SK-N-SH (cell line): ENCODE measurements around the gene TUBGCP2.

Experiments used
- CHD2 ChIP-seq: fragments of 150-350 bp; IDR thresholded peaks from 2 replicates; pipeline ENCODE4 v1.6.1; 2018; ENCODE audit warnings: low read length; ENCODE audit not compliant: partially characterized antibody
- ELF1 ChIP-seq: IDR thresholded peaks from 2 replicates; pipeline ENCODE4 v1.4.0; 2012
- EZH2phosphoT487 ChIP-seq: fragments of 200-600 bp; sonication (generic); IDR thresholded peaks from 2 replicates; pipeline ENCODE4 v1.6.1; 2017; ENCODE audit warnings: low read depth, mixed run types, mild to moderate bottlenecking, antibody characterized with exemption, moderate library complexity, borderline replicate concordance
- MXI1 ChIP-seq: IDR thresholded peaks from 2 replicates; pipeline ENCODE4 v1.6.1; 2012; ENCODE audit warnings: mild to moderate bottlenecking, low read depth, low read length, improper control_type of control experiment
- POLR2AphosphoS5 ChIP-seq: IDR thresholded peaks from 2 replicates; pipeline ENCODE4 v1.6.1; 2012; ENCODE audit warnings: low read depth, low read length
- RAD21 ChIP-seq: IDR thresholded peaks from 2 replicates; pipeline ENCODE4 v1.6.1; 2012; ENCODE audit warnings: mild to moderate bottlenecking, low read length
- TAF1 ChIP-seq: IDR thresholded peaks from 2 replicates; pipeline ENCODE4 v1.6.1; 2012; ENCODE audit warnings: low read depth, mild to moderate bottlenecking, low read length, moderate library complexity, borderline replicate concordance
- TEAD4 ChIP-seq: IDR thresholded peaks from 2 replicates; pipeline ENCODE4 v1.4.0; 2012; ENCODE audit warnings: mild to moderate bottlenecking, borderline replicate concordance; ENCODE audit not compliant: insufficient read depth
- TF ChIP-seq, protein P1 (sequence below): IDR thresholded peaks from 2 replicates; pipeline ENCODE4; 2012
- TF ChIP-seq, protein P2 (sequence below): fragments of 200-600 bp; sonication (generic); IDR thresholded peaks from 2 replicates; pipeline ENCODE4 v1.6.1; 2017; ENCODE audit warnings: antibody characterized with exemption, mild to moderate bottlenecking, moderate library complexity
- TF ChIP-seq, protein P3 (sequence below): IDR thresholded peaks from 2 replicates; pipeline ENCODE4 v1.4.0; 2012; ENCODE audit warnings: low read depth, borderline replicate concordance
- TF ChIP-seq, protein P4 (sequence below): IDR thresholded peaks from 2 replicates; pipeline ENCODE4 v1.6.1; 2012; ENCODE audit warnings: mild to moderate bottlenecking, low read depth, low read length, moderate library complexity
- TF ChIP-seq, protein P5 (sequence below): IDR thresholded peaks from 2 replicates; pipeline ENCODE4 v1.4.0; 2012; ENCODE audit warnings: low read depth, borderline replicate concordance

DNA sequence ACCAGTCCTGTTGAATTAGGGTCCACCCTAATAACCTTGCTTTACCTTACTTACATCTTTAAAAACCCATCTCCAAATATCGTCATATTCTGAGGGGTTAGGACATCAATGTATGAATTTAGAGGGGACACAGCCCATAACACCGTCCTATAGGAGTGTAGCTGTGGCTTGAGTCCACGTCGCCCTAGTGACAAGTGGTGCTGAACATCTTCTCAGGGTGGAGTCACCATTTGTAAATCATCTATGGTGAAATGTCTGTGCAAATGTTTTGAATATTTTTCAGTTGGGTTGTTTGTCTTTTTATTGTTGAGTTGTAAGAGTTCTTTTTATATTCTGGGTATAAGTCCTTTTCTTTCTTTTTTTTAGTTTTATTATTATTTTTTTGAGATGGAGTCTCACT lies 33.3 kb upstream of the TUBGCP2 start:
- TF ChIP-seq, protein P1, sequence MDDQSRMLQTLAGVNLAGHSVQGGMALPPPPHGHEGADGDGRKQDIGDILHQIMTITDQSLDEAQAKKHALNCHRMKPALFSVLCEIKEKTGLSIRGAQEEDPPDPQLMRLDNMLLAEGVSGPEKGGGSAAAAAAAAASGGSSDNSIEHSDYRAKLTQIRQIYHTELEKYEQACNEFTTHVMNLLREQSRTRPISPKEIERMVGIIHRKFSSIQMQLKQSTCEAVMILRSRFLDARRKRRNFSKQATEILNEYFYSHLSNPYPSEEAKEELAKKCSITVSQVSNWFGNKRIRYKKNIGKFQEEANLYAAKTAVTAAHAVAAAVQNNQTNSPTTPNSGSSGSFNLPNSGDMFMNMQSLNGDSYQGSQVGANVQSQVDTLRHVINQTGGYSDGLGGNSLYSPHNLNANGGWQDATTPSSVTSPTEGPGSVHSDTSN: no peak
- TF ChIP-seq, protein P2, sequence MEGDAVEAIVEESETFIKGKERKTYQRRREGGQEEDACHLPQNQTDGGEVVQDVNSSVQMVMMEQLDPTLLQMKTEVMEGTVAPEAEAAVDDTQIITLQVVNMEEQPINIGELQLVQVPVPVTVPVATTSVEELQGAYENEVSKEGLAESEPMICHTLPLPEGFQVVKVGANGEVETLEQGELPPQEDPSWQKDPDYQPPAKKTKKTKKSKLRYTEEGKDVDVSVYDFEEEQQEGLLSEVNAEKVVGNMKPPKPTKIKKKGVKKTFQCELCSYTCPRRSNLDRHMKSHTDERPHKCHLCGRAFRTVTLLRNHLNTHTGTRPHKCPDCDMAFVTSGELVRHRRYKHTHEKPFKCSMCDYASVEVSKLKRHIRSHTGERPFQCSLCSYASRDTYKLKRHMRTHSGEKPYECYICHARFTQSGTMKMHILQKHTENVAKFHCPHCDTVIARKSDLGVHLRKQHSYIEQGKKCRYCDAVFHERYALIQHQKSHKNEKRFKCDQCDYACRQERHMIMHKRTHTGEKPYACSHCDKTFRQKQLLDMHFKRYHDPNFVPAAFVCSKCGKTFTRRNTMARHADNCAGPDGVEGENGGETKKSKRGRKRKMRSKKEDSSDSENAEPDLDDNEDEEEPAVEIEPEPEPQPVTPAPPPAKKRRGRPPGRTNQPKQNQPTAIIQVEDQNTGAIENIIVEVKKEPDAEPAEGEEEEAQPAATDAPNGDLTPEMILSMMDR: no peak
- TF ChIP-seq, protein P3, sequence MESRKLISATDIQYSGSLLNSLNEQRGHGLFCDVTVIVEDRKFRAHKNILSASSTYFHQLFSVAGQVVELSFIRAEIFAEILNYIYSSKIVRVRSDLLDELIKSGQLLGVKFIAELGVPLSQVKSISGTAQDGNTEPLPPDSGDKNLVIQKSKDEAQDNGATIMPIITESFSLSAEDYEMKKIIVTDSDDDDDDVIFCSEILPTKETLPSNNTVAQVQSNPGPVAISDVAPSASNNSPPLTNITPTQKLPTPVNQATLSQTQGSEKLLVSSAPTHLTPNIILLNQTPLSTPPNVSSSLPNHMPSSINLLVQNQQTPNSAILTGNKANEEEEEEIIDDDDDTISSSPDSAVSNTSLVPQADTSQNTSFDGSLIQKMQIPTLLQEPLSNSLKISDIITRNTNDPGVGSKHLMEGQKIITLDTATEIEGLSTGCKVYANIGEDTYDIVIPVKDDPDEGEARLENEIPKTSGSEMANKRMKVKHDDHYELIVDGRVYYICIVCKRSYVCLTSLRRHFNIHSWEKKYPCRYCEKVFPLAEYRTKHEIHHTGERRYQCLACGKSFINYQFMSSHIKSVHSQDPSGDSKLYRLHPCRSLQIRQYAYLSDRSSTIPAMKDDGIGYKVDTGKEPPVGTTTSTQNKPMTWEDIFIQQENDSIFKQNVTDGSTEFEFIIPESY: no peak
- TF ChIP-seq TEAD4 (no peak), RAD21 (no peak), POLR2AphosphoS5 (no peak), ELF1 (no peak), TAF1 (no peak), EZH2phosphoT487 (no peak), MXI1 (no peak), CHD2 (no peak)
- TF ChIP-seq, protein P4, sequence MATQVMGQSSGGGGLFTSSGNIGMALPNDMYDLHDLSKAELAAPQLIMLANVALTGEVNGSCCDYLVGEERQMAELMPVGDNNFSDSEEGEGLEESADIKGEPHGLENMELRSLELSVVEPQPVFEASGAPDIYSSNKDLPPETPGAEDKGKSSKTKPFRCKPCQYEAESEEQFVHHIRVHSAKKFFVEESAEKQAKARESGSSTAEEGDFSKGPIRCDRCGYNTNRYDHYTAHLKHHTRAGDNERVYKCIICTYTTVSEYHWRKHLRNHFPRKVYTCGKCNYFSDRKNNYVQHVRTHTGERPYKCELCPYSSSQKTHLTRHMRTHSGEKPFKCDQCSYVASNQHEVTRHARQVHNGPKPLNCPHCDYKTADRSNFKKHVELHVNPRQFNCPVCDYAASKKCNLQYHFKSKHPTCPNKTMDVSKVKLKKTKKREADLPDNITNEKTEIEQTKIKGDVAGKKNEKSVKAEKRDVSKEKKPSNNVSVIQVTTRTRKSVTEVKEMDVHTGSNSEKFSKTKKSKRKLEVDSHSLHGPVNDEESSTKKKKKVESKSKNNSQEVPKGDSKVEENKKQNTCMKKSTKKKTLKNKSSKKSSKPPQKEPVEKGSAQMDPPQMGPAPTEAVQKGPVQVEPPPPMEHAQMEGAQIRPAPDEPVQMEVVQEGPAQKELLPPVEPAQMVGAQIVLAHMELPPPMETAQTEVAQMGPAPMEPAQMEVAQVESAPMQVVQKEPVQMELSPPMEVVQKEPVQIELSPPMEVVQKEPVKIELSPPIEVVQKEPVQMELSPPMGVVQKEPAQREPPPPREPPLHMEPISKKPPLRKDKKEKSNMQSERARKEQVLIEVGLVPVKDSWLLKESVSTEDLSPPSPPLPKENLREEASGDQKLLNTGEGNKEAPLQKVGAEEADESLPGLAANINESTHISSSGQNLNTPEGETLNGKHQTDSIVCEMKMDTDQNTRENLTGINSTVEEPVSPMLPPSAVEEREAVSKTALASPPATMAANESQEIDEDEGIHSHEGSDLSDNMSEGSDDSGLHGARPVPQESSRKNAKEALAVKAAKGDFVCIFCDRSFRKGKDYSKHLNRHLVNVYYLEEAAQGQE: no peak
- TF ChIP-seq, protein P5, sequence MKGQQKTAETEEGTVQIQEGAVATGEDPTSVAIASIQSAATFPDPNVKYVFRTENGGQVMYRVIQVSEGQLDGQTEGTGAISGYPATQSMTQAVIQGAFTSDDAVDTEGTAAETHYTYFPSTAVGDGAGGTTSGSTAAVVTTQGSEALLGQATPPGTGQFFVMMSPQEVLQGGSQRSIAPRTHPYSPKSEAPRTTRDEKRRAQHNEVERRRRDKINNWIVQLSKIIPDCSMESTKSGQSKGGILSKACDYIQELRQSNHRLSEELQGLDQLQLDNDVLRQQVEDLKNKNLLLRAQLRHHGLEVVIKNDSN: no peak
